HCT116 (cell line): ENCODE measurements around the gene SND1. TPM values are rescaled to one million over a fixed set of nuclear protein-coding genes. Genes with fewer than 3 reads are reported as not detected.

Source experiments
- ATAC-seq: fragments of 200-7000 bp; cut with Tn5 transposase; 2 replicates; pipeline ENCODE4 v1.9.1; 2020; ENCODE audit warnings: mild to moderate bottlenecking, moderate library complexity
- BruUV-seq: library from RNA; stranded (reverse); fragments of 400-500 nt; replicated peaks from 2 replicates; lab custom pipeline; 2021; lab: Mats Ljungman, UMichigan
- CTCF ChIA-PET: fragments of 300-600 bp; sonication (Branson Sonifier 250); formaldehyde crosslinking; loops from one replicate; lab custom pipeline; 2021; ENCODE audit warnings: antibody characterized with exemption; lab: Charles Lee
- POLR2A ChIA-PET: fragments of 300-600, 350-600 bp; sonication (Branson Sonifier 250); formaldehyde crosslinking; loops from one replicate; lab custom pipeline; 2021; ENCODE audit warnings: antibody characterized with exemption; lab: Charles Lee
- RAD21 ChIA-PET, 2 experiments: fragments of 300-600 bp; sonication (Branson Sonifier 250); formaldehyde crosslinking; loops; one replicate each; lab custom pipeline; 2023; ENCODE audit warnings: low total read pairs in 2 of 2; ENCODE audit not compliant: uncharacterized antibody in 2 of 2, unreplicated experiment in 2 of 2, low non-redundant PET in 1 of 2; lab: Charles Lee
- DNase-seq: peaks from one replicate; pipeline ENCODE4 v3.0.0-alpha.2; 2010; ENCODE audit warnings: low read depth, low spot score
- H2AFZ ChIP-seq: fragments of 200-600 bp; shearing (Covaris generic), sonication (generic); 2 replicates; pipeline ENCODE4 v1.6.1; 2017; ENCODE audit warnings: low read depth, mixed run types, mixed read lengths, antibody characterized with exemption, low read length; ENCODE audit not compliant: poor library complexity, severe bottlenecking
- H3K27ac ChIP-seq: 2 replicates; pipeline ENCODE4 v1.5.1; 2012; ENCODE audit warnings: low read depth, low read length
- H3K27me3 ChIP-seq: fragments of 200-600 bp; sonication (generic); 2 replicates; pipeline ENCODE4 v1.6.1; 2016; ENCODE audit warnings: mixed run types, low read length, mixed read lengths; ENCODE audit not compliant: insufficient read depth
- H3K36me3 ChIP-seq, 2 experiments: fragments of 200-500 bp in 1 of 2; fragments of 200-600 bp in 1 of 2; sonication (Bioruptor generic) in 1 of 2; sonication (generic) in 1 of 2; 2 replicates each; pipeline versions ENCODE4 v1.5.1 to v1.6.1; 2014 to 2016; ENCODE audit warnings: low read length in 2 of 2, inconsistent platforms in 1 of 2, mixed read lengths in 1 of 2, mixed run types in 1 of 2; ENCODE audit not compliant: insufficient read depth in 2 of 2, control insufficient read depth in 1 of 2
- H3K4me1 ChIP-seq, 2 experiments: fragments of 200-600 bp in 1 of 2; sonication (generic) in 1 of 2; 2 replicates each; pipeline versions ENCODE4 v1.5.1 to v1.6.1; 2012 to 2017; ENCODE audit warnings: low read length in 2 of 2, inconsistent platforms in 1 of 2, mild to moderate bottlenecking in 1 of 2, mixed read lengths in 1 of 2, mixed run types in 1 of 2, moderate library complexity in 1 of 2; ENCODE audit not compliant: insufficient read depth in 2 of 2, control insufficient read depth in 1 of 2
- H3K4me2 ChIP-seq: fragments of 200-600 bp; sonication (generic); 2 replicates; pipeline ENCODE4 v1.6.1; 2017; ENCODE audit warnings: mixed run types, low read length, mixed read lengths
- H3K4me3 ChIP-seq, 2 experiments: fragments of 200-600 bp in 1 of 2; sonication (generic) in 1 of 2; replicated peaks in 1 of 2; 2 replicates each; pipeline ENCODE4 v1.5.1; 2011 to 2016; ENCODE audit warnings: low read length in 2 of 2, control low read depth in 1 of 2, low read depth in 1 of 2, mild to moderate bottlenecking in 1 of 2, mixed read lengths in 1 of 2, mixed run types in 1 of 2
- H3K79me2 ChIP-seq: fragments of 200-600 bp; sonication (generic); 2 replicates; pipeline ENCODE4 v1.6.1; 2017; ENCODE audit warnings: mild to moderate bottlenecking, mixed run types, low read length, moderate library complexity, mixed read lengths; ENCODE audit not compliant: insufficient read depth
- H3K9ac ChIP-seq: fragments of 200-600 bp; sonication (generic); 2 replicates; pipeline ENCODE4 v1.6.1; 2016; ENCODE audit warnings: low read length, mixed read lengths
- H3K9me2 ChIP-seq: fragments of 200-600 bp; sonication (generic), shearing (Covaris generic); 2 replicates; pipeline ENCODE4 v1.6.1; 2017; ENCODE audit warnings: mixed run types, mild to moderate bottlenecking, moderate library complexity; ENCODE audit not compliant: insufficient read depth
- H3K9me3 ChIP-seq, 2 experiments: fragments of 200-500 bp in 1 of 2; fragments of 200-600 bp in 1 of 2; sonication (Bioruptor generic) in 1 of 2; sonication (generic) in 1 of 2; 2 replicates each; pipeline ENCODE4 v1.6.1; 2014 to 2017; ENCODE audit warnings: low read length in 2 of 2, mixed read lengths in 2 of 2, inconsistent platforms in 1 of 2, low read depth in 1 of 2, mild to moderate bottlenecking in 1 of 2, mixed run types in 1 of 2, moderate library complexity in 1 of 2; ENCODE audit not compliant: control insufficient read depth in 1 of 2, insufficient read depth in 1 of 2
- H4K20me1 ChIP-seq: fragments of 200-600 bp; sonication (generic), shearing (Covaris generic); 2 replicates; pipeline ENCODE4 v1.6.1; 2017; ENCODE audit warnings: mixed run types, mild to moderate bottlenecking, moderate library complexity; ENCODE audit not compliant: insufficient read depth
- ATF3 ChIP-seq: IDR thresholded peaks from 2 replicates; pipeline ENCODE4 v1.6.1; 2012
- CBX3 ChIP-seq: IDR thresholded peaks from 2 replicates; pipeline ENCODE4 v1.6.1; 2012; ENCODE audit warnings: low read depth
- CTCF ChIP-seq, 3 experiments: fragments of 200-600 bp in 1 of 3; sonication (generic) in 1 of 3; IDR thresholded peaks in 2 of 3; conservative IDR thresholded peaks in 1 of 3; 2 replicates each; pipeline ENCODE4 v1.5.1; 2012 to 2017; ENCODE audit warnings: low read depth in 2 of 3, low read length in 2 of 3, antibody characterized with exemption in 1 of 3, borderline replicate concordance in 1 of 3, control low read depth in 1 of 3, mild to moderate bottlenecking in 1 of 3, mixed read lengths in 1 of 3, mixed run types in 1 of 3, moderate library complexity in 1 of 3; ENCODE audit not compliant: insufficient read depth in 1 of 3
- EGR1 ChIP-seq: IDR thresholded peaks from 2 replicates; pipeline ENCODE4 v1.6.1; 2012; ENCODE audit warnings: low read depth
- ELF1 ChIP-seq: IDR thresholded peaks from 2 replicates; pipeline ENCODE4 v1.6.1; 2012; ENCODE audit warnings: low read depth, borderline replicate concordance
- EZH2 ChIP-seq: fragments of 200-600 bp; sonication (generic); IDR thresholded peaks from 2 replicates; pipeline ENCODE4 v1.6.1; 2017; ENCODE audit warnings: antibody characterized with exemption, mixed run types
- EZH2phosphoT487 ChIP-seq: fragments of 200-600 bp; IDR thresholded peaks from 2 replicates; pipeline ENCODE4 v1.6.1; 2018; ENCODE audit warnings: antibody characterized with exemption, borderline replicate concordance
- FOSL1 ChIP-seq: IDR thresholded peaks from 2 replicates; pipeline ENCODE4 v1.6.1; 2012; ENCODE audit warnings: low read depth
- MAX ChIP-seq: IDR thresholded peaks from 2 replicates; pipeline ENCODE4 v1.6.1; 2012
- SRF ChIP-seq: IDR thresholded peaks from 2 replicates; pipeline ENCODE4 v1.6.1; 2012; ENCODE audit warnings: low read depth
- TCF7L2 ChIP-seq: IDR thresholded peaks from 2 replicates; pipeline ENCODE4 v1.7.0; 2011; ENCODE audit warnings: borderline replicate concordance, inconsistent platforms; ENCODE audit not compliant: insufficient read depth, insufficient read length; ENCODE audit errors: extremely low read depth
- YY1 ChIP-seq: IDR thresholded peaks from 2 replicates; pipeline ENCODE4 v1.6.1; 2011; ENCODE audit warnings: low read length, low read depth, moderate library complexity, mild to moderate bottlenecking; ENCODE audit not compliant: insufficient replicate concordance; ENCODE audit errors: extremely low read depth
- ZBTB33 ChIP-seq: IDR thresholded peaks from 2 replicates; pipeline ENCODE4 v1.6.1; 2011; ENCODE audit warnings: mild to moderate bottlenecking, low read length, moderate library complexity; ENCODE audit not compliant: insufficient replicate concordance; ENCODE audit errors: extremely low read depth
- intact Hi-C: fragments of 100-400 bp; cut with micrococcal nuclease; formaldehyde crosslinking; loops from 2 replicates; pipeline ENCODE4 v1.10.0; 2022
- total RNA-seq: library from RNA; stranded (reverse); gene quantifications from one replicate; pipeline ENCODE4 v1.2.1, GENCODE V29; 2021; ENCODE audit not compliant: unreplicated experiment

Gene SND1
- total RNA-seq, 1 experiment from 2014 or later = 169 TPM

GRCh38 chr7:128000854-128001265 lies 348.9 kb downstream of the SND1 start:
- Histone ChIP-seq H3K27me3 (no peaks in the 10 kb centered on the region), H3K4me3 (no peak overlapping the region), H4K20me1 (no peaks in the 10 kb centered on the region), H3K36me3 (no peaks in the 10 kb centered on the region; a peak in 1 of 4 replicates), H3K9me3 (no peaks in the 10 kb centered on the region), H3K4me2 (no peak overlapping the region), H2AFZ (no peak overlapping the region), H3K9me2 (no peaks in the 10 kb centered on the region), H3K9ac (no peak overlapping the region), H3K79me2 (no peaks in the 10 kb centered on the region; the same call in 1 of the 2 replicates), H3K4me1 (no peaks in the 10 kb centered on the region), H3K27ac (no peak overlapping the region)
- ChIA-PET POLR2A (no interaction called here), CTCF (no interaction called here), RAD21 (no interaction called here)
- no TSS peak for BruUV-seq
- DNase-seq = no peak
- intact Hi-C loops = no loop called here
- TF ChIP-seq EGR1 (no peak), MAX (no peak)
- ATAC-seq = no peak

- Histone ChIP-seq H3K4me3 (no peak overlapping the region), H3K4me2 (no peak overlapping the region), H3K27ac (no peak overlapping the region), H4K20me1 (no peaks in the 10 kb centered on the region), H3K36me3 (no peaks in the 10 kb centered on the region), H3K9ac (no peak overlapping the region), H3K9me2 (no peaks in the 10 kb centered on the region), H2AFZ (no peak overlapping the region), H3K9me3 (no peaks in the 10 kb centered on the region), H3K4me1 (no peaks in the 10 kb centered on the region), H3K79me2 (no peaks in the 10 kb centered on the region; the same call in 1 of the 2 replicates), H3K27me3 (no peaks in the 10 kb centered on the region)
- RAD21 ChIA-PET = no interaction called here
- no peak for DNase-seq
- no TSS peak for BruUV-seq
- intact Hi-C loops = no loop called here
- POLR2A ChIA-PET = no interaction called here
- ATAC-seq = no peak
- CTCF ChIA-PET = no interaction called here
- TF ChIP-seq EZH2phosphoT487 = no peak
- no peak for TF ChIP-seq ZBTB33
- no peak for TF ChIP-seq FOSL1
- no peak for TF ChIP-seq EZH2
- no peak for TF ChIP-seq CTCF (IDR thresholded peaks at IDR 0.05 in 2 of 3, conservative IDR thresholded peaks at IDR 0.05 in 1 of 3; ENCODE audit: borderline replicate concordance in 1 of 3, insufficient read depth in 1 of 3, low read depth in 2 of 3, low read length in 2 of 3)
- no peak for TF ChIP-seq TCF7L2
- no peak for TF ChIP-seq ATF3
- no peak for TF ChIP-seq YY1
- TF ChIP-seq SRF = no peak
- no peak for TF ChIP-seq ELF1
- TF ChIP-seq CBX3 = no peak
- no peak for TF ChIP-seq EGR1
Measured at GRCh38 chr7:128003167-128003566, 351.2 kb downstream of the SND1 start.
